GM23338 (cell line): Measurements from ENCODE around the gene ROPN1L.

Experiments used
- EZH2 ChIP-seq: fragments of 200-600 bp; sonication (generic); IDR thresholded peaks from one replicate; pipeline ENCODE4 v1.8.0; 2017; ENCODE audit warnings: antibody characterized with exemption, mild to moderate bottlenecking, low read depth; ENCODE audit not compliant: unreplicated experiment
- EZH2phosphoT487 ChIP-seq: fragments of 200-600 bp; sonication (generic); IDR thresholded peaks from one replicate; pipeline ENCODE4 v1.8.1; 2018; ENCODE audit warnings: antibody characterized with exemption; ENCODE audit not compliant: unreplicated experiment
- TF ChIP-seq, protein P1 (sequence below), 2 experiments: fragments of 200-600 bp in 1 of 2; sonication (generic) in 1 of 2; conservative IDR thresholded peaks; 2 replicates each; pipeline versions ENCODE4 v1.5.1 to v1.6.1; 2016 to 2017; ENCODE audit warnings: antibody characterized with exemption in 2 of 2, low read depth in 2 of 2, mild to moderate bottlenecking in 2 of 2, moderate library complexity in 1 of 2
- TF ChIP-seq, protein P2 (sequence below): IDR thresholded peaks from one replicate; pipeline ENCODE4 v1.6.1; 2018; ENCODE audit warnings: antibody characterized with exemption; ENCODE audit not compliant: unreplicated experiment

- TF ChIP-seq, protein P1, sequence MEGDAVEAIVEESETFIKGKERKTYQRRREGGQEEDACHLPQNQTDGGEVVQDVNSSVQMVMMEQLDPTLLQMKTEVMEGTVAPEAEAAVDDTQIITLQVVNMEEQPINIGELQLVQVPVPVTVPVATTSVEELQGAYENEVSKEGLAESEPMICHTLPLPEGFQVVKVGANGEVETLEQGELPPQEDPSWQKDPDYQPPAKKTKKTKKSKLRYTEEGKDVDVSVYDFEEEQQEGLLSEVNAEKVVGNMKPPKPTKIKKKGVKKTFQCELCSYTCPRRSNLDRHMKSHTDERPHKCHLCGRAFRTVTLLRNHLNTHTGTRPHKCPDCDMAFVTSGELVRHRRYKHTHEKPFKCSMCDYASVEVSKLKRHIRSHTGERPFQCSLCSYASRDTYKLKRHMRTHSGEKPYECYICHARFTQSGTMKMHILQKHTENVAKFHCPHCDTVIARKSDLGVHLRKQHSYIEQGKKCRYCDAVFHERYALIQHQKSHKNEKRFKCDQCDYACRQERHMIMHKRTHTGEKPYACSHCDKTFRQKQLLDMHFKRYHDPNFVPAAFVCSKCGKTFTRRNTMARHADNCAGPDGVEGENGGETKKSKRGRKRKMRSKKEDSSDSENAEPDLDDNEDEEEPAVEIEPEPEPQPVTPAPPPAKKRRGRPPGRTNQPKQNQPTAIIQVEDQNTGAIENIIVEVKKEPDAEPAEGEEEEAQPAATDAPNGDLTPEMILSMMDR (conservative IDR thresholded peaks at IDR 0.05; ENCODE audit: low read depth in 2 of 2) = no peak
- no peak for TF ChIP-seq EZH2
- TF ChIP-seq, protein P2, sequence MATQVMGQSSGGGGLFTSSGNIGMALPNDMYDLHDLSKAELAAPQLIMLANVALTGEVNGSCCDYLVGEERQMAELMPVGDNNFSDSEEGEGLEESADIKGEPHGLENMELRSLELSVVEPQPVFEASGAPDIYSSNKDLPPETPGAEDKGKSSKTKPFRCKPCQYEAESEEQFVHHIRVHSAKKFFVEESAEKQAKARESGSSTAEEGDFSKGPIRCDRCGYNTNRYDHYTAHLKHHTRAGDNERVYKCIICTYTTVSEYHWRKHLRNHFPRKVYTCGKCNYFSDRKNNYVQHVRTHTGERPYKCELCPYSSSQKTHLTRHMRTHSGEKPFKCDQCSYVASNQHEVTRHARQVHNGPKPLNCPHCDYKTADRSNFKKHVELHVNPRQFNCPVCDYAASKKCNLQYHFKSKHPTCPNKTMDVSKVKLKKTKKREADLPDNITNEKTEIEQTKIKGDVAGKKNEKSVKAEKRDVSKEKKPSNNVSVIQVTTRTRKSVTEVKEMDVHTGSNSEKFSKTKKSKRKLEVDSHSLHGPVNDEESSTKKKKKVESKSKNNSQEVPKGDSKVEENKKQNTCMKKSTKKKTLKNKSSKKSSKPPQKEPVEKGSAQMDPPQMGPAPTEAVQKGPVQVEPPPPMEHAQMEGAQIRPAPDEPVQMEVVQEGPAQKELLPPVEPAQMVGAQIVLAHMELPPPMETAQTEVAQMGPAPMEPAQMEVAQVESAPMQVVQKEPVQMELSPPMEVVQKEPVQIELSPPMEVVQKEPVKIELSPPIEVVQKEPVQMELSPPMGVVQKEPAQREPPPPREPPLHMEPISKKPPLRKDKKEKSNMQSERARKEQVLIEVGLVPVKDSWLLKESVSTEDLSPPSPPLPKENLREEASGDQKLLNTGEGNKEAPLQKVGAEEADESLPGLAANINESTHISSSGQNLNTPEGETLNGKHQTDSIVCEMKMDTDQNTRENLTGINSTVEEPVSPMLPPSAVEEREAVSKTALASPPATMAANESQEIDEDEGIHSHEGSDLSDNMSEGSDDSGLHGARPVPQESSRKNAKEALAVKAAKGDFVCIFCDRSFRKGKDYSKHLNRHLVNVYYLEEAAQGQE = no peak
- TF ChIP-seq EZH2phosphoT487 = no peak
Measured at GRCh38 chr5:10434392-10434791, 7.3 kb upstream of the ROPN1L start.
